ENCODE results near the gene TSPO. TPM values are rescaled to one million over a fixed set of nuclear protein-coding genes. Genes with fewer than 3 reads are reported as not detected.

TSPO gene
- polyA plus RNA-seq, 3 donors: 491 to 2,663 (median 2,230) TPM

DNA sequence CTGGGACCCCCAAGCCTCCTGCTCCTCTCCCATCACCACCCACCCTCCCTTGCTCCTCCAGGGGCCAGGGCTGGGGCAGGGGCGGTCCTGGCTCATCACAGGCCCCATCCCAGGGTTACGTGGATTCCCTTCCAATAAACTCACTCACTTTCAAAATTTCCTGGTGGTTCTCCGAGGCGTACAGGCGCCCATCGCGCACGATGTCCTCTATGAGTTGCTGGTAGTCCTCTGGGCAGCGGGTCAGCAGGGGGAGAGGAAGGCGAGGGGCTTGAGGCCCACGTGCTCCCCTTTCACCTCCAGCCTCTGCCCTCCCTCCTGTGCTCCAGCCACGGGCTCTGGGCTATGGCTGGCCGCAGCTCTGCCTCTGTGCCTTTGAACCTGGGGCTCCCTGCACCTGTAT, 56.0 kb downstream of the TSPO start:
- Histone ChIP-seq H3K27me3 (ENCODE audit: control insufficient read depth in 2 of 2, insufficient read depth in 2 of 2, low read length in 2 of 2) (no peaks in the 10 kb centered on the region), H3K27ac (ENCODE audit: low read depth in 1 of 2, low read length in 2 of 2) (no peak overlapping the region), H3K79me2 (ENCODE audit: insufficient read depth, low read length) (no peaks in the 10 kb centered on the region), H3K4me2 (replicated peaks; ENCODE audit: extremely low read depth, low read length, poor library complexity, severe bottlenecking) (no peak overlapping the region), H3K4me1 (ENCODE audit: control insufficient read depth in 1 of 2, insufficient read depth in 2 of 2, low read length in 2 of 2) (no peaks in the 10 kb centered on the region), H3K9me3 (replicated peaks in 1 of 2; ENCODE audit: control insufficient read depth in 1 of 2, insufficient read depth in 1 of 2, low read length in 2 of 2) (no peaks in the 10 kb centered on the region), H3K36me3 (replicated peaks in 1 of 2; ENCODE audit: control insufficient read depth in 1 of 2, insufficient read depth in 2 of 2, low read length in 2 of 2) (no peaks in the 10 kb centered on the region), H4K20me1 (ENCODE audit: insufficient read depth, low read length) (no peaks in the 10 kb centered on the region), H3K9ac (ENCODE audit: insufficient read depth, low read length, poor library complexity, severe bottlenecking) (no peak overlapping the region), H3K4me3 (replicated peaks in 1 of 3; ENCODE audit: low read depth in 2 of 3, low read length in 3 of 3) (no peak overlapping the region), H2AFZ (ENCODE audit: insufficient read depth, low read depth, low read length, poor library complexity, severe bottlenecking) (no peak overlapping the region)
- intact Hi-C loops (cut with micrococcal nuclease): no loop called here
- Mint-ChIP-seq H3K4me3 (no peak overlapping the region), H3K9me3 (peaks cover 0 to 2% (median 0%) of the 10 kb centered on the region in 7 donors), H3K4me1 (peaks cover 2% of the 10 kb centered on the region), H3K27me3 (ENCODE audit: low read depth in 3 of 3) (peaks cover 0 to 10% (median 2%) of the 10 kb centered on the region in 3 donors), H3K36me3 (no peaks in the 10 kb centered on the region), H3K27ac (no peak overlapping the region)
- TF ChIP-seq, protein P1, sequence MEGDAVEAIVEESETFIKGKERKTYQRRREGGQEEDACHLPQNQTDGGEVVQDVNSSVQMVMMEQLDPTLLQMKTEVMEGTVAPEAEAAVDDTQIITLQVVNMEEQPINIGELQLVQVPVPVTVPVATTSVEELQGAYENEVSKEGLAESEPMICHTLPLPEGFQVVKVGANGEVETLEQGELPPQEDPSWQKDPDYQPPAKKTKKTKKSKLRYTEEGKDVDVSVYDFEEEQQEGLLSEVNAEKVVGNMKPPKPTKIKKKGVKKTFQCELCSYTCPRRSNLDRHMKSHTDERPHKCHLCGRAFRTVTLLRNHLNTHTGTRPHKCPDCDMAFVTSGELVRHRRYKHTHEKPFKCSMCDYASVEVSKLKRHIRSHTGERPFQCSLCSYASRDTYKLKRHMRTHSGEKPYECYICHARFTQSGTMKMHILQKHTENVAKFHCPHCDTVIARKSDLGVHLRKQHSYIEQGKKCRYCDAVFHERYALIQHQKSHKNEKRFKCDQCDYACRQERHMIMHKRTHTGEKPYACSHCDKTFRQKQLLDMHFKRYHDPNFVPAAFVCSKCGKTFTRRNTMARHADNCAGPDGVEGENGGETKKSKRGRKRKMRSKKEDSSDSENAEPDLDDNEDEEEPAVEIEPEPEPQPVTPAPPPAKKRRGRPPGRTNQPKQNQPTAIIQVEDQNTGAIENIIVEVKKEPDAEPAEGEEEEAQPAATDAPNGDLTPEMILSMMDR (IDR thresholded peaks at IDR 0.05): no peak
- no peak for DNase-seq
- WGBS (ENCODE audit: insufficient coverage): 100% methylated on average over 12 of the region's 13 CpGs

DNA sequence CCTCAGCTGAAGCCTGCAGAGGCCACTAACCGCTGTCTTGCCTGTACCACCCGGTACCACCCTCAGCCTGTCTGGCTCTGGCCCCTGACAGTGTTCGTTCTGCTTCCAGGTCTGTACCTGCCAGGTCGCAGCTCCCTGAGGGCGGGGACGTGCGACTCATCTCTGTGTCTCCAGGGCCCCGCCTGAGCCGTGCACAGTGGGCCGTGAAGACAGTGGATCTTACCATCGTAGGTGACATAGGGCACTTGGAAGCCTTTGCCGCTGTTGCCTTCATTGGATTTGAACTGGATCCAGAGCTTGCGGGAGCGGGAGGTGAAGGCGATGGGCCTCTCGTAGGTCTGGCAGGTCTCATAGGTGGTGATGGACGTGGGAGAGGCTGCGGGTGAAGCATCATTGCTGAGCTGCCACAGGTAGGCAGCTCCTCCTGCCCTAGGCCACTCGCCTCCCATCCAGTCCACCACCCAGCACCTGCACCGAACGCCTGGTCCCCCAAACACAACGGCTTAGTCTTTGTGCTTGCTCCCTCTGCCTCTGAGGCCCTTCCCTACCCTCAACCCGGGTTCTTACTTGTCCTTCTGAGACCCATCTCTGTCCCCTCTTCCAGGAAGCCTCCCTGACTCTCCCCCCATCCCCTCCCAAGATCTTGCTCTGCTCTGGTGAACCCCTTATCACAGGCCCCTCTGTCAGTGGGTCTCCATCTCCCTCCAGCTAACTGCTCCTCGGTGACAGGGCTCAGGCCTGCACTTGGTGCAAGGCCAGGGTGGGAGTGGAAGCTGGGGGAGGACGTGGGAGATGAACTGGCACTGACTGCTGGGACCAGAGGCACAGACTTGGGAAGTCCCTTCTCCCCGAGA, 56.7 kb downstream of the TSPO start:
- WGBS (ENCODE audit: insufficient coverage): 95% methylated on average over 21 of the region's 26 CpGs

More for the DNA sequence above, 56.7 kb downstream of the TSPO start:
- intact Hi-C loops (cut with micrococcal nuclease): no loop called here
- TF ChIP-seq, protein P1 (IDR thresholded peaks at IDR 0.05): no peak
- H2AFZ ChIP-seq (ENCODE audit: insufficient read depth, low read depth, low read length, poor library complexity, severe bottlenecking): no peak overlapping the region
- H3K4me3 Mint-ChIP-seq: no peak overlapping the region
- no peaks in the 10 kb centered on the region for H3K36me3 ChIP-seq (replicated peaks in 1 of 2; ENCODE audit: control insufficient read depth in 1 of 2, insufficient read depth in 2 of 2, low read length in 2 of 2)
- H4K20me1 ChIP-seq (ENCODE audit: insufficient read depth, low read length): no peaks in the 10 kb centered on the region
- no peaks in the 10 kb centered on the region for H3K27me3 ChIP-seq (ENCODE audit: control insufficient read depth in 2 of 2, insufficient read depth in 2 of 2, low read length in 2 of 2)
- H3K4me3 ChIP-seq (replicated peaks in 1 of 3; ENCODE audit: low read depth in 2 of 3, low read length in 3 of 3): no peak overlapping the region
- H3K9ac ChIP-seq (ENCODE audit: insufficient read depth, low read length, poor library complexity, severe bottlenecking): no peak overlapping the region
- peaks cover 2% of the 10 kb centered on the region for H3K4me1 Mint-ChIP-seq
- H3K27ac ChIP-seq (ENCODE audit: low read depth in 1 of 2, low read length in 2 of 2): no peak overlapping the region
- H3K36me3 Mint-ChIP-seq: no peaks in the 10 kb centered on the region
- no peaks in the 10 kb centered on the region for H3K9me3 ChIP-seq (replicated peaks in 1 of 2; ENCODE audit: control insufficient read depth in 1 of 2, insufficient read depth in 1 of 2, low read length in 2 of 2)
- no peaks in the 10 kb centered on the region for H3K79me2 ChIP-seq (ENCODE audit: insufficient read depth, low read length)
- no peak for DNase-seq
- H3K27ac Mint-ChIP-seq: no peak overlapping the region
- H3K9me3 Mint-ChIP-seq: no peaks in the 10 kb centered on the region
- H3K4me2 ChIP-seq (replicated peaks; ENCODE audit: extremely low read depth, low read length, poor library complexity, severe bottlenecking): no peak overlapping the region
- H3K4me1 ChIP-seq (ENCODE audit: control insufficient read depth in 1 of 2, insufficient read depth in 2 of 2, low read length in 2 of 2): no peaks in the 10 kb centered on the region
- peaks cover 0 to 10% (median 2%) of the 10 kb centered on the region in 3 donors for H3K27me3 Mint-ChIP-seq (ENCODE audit: low read depth in 3 of 3)
